IMR-90 (cell line): ENCODE results near the gene TICAM2. TPM values are rescaled to one million over a fixed set of nuclear protein-coding genes. Genes with fewer than 3 reads are reported as not detected.

Experiments used
- ATAC-seq: fragments of 200-7000 bp; cut with Tn5 transposase; 2 replicates; pipeline ENCODE4 v1.9.1; 2020; ENCODE audit warnings: low read depth, mild to moderate bottlenecking, moderate library complexity
- BruUV-seq: library from RNA; stranded (reverse); fragments of 400-500 nt; replicated peaks from 2 replicates; lab custom pipeline; 2021; lab: Mats Ljungman, UMichigan
- CTCF ChIA-PET: fragments of 300-600 bp; formaldehyde crosslinking; extraction: SDS; loops from one replicate; lab custom pipeline; 2021; ENCODE audit warnings: antibody characterized with exemption; lab: Yijun Ruan, JAX
- POLR2A ChIA-PET: fragments of 300-600 bp; sonication (Branson Sonifier 250); formaldehyde crosslinking; loops from one replicate; lab custom pipeline; 2022; ENCODE audit warnings: antibody characterized with exemption; ENCODE audit not compliant: unreplicated experiment; lab: Charles Lee
- DNase-seq: peaks from one replicate; pipeline ENCODE4 v3.0.0; 2013
- H2AFZ ChIP-seq: replicated peaks from 2 replicates; pipeline ENCODE3; 2013; ENCODE audit warnings: low read length, mild to moderate bottlenecking; ENCODE audit not compliant: poor library complexity
- H2AK5ac ChIP-seq: 2 replicates; pipeline ENCODE4 v1.6.1; 2013; ENCODE audit warnings: low read depth, low read length, inconsistent platforms
- H2AK9ac ChIP-seq: replicated peaks from 2 replicates; pipeline ENCODE3; 2013; ENCODE audit warnings: mild to moderate bottlenecking, low read depth, low read length, moderate library complexity; ENCODE audit not compliant: poor library complexity
- H2BK120ac ChIP-seq: 2 replicates; pipeline ENCODE4 v1.6.1; 2013; ENCODE audit warnings: low read depth, low read length, inconsistent platforms
- H2BK15ac ChIP-seq: 3 replicates; pipeline ENCODE4 v1.6.1; 2013; ENCODE audit warnings: low read depth, low read length, inconsistent platforms
- H2BK20ac ChIP-seq: 2 replicates; pipeline ENCODE4 v1.6.1; 2013; ENCODE audit warnings: low read depth, mild to moderate bottlenecking, inconsistent platforms, low read length, moderate library complexity
- H2BK5ac ChIP-seq: 2 replicates; pipeline ENCODE4 v1.6.1; 2013; ENCODE audit warnings: mild to moderate bottlenecking, low read depth, low read length, inconsistent platforms; ENCODE audit not compliant: poor library complexity, severe bottlenecking
- H3K14ac ChIP-seq: replicated peaks from 2 replicates; pipeline ENCODE4 v1.6.1; 2013; ENCODE audit warnings: low read depth, low read length, inconsistent platforms
- H3K18ac ChIP-seq: 2 replicates; pipeline ENCODE4 v1.6.1; 2013; ENCODE audit warnings: low read depth, low read length, control low read depth
- H3K23ac ChIP-seq: 2 replicates; pipeline ENCODE4 v1.6.1; 2013; ENCODE audit warnings: low read depth, low read length, inconsistent platforms
- H3K27ac ChIP-seq: 2 replicates; pipeline ENCODE4 v1.5.1; 2013; ENCODE audit warnings: mild to moderate bottlenecking, control low read depth, low read length; ENCODE audit not compliant: insufficient read depth
- H3K27me3 ChIP-seq: 2 replicates; pipeline ENCODE4 v1.6.1; 2013; ENCODE audit warnings: low read length; ENCODE audit not compliant: control insufficient read depth, insufficient read depth
- H3K36me3 ChIP-seq: 2 replicates; pipeline ENCODE4 v1.6.1; 2013; ENCODE audit warnings: low read length, mixed read lengths; ENCODE audit not compliant: control insufficient read depth, insufficient read depth
- H3K4ac ChIP-seq: 2 replicates; pipeline ENCODE4 v1.6.1; 2013; ENCODE audit warnings: low read depth, low read length, inconsistent platforms
- H3K4me1 ChIP-seq: 2 replicates; pipeline ENCODE4 v1.6.1; 2013; ENCODE audit warnings: low read length, mixed read lengths; ENCODE audit not compliant: control insufficient read depth, insufficient read depth
- H3K4me2 ChIP-seq: 2 replicates; pipeline ENCODE4 v1.6.1; 2013; ENCODE audit warnings: low read depth, mild to moderate bottlenecking, control low read depth, low read length, moderate library complexity
- H3K4me3 ChIP-seq: 2 replicates; pipeline ENCODE4 v1.5.1; 2013; ENCODE audit warnings: low read depth, mild to moderate bottlenecking, control low read depth, low read length, moderate library complexity; ENCODE audit not compliant: insufficient read depth
- H3K56ac ChIP-seq: 2 replicates; pipeline ENCODE4 v1.6.1; 2013; ENCODE audit warnings: low read length, inconsistent platforms; ENCODE audit not compliant: insufficient read depth; ENCODE audit errors: extremely low read depth
- H3K79me1 ChIP-seq, 2 experiments: 2 replicates each; pipeline ENCODE4 v1.6.1; 2013; ENCODE audit warnings: low read length in 2 of 2, inconsistent platforms in 1 of 2, low read depth in 1 of 2
- H3K9ac ChIP-seq: 2 replicates; pipeline ENCODE4 v1.6.1; 2013; ENCODE audit warnings: low read depth, low read length, control low read depth
- H3K9me1 ChIP-seq: 2 replicates; pipeline ENCODE4 v1.6.1; 2013; ENCODE audit warnings: low read length, inconsistent platforms; ENCODE audit not compliant: insufficient read depth
- H3K9me3 ChIP-seq: 2 replicates; pipeline ENCODE4 v1.6.1; 2013; ENCODE audit warnings: low read length; ENCODE audit not compliant: control insufficient read depth, insufficient read depth
- H4K20me1 ChIP-seq: 2 replicates; pipeline ENCODE4 v1.6.1; 2013; ENCODE audit warnings: low read length, inconsistent platforms; ENCODE audit not compliant: insufficient read depth
- H4K5ac ChIP-seq: 2 replicates; pipeline ENCODE4 v1.6.1; 2013; ENCODE audit warnings: mild to moderate bottlenecking, low read depth, low read length, control low read depth
- H4K8ac ChIP-seq, 2 experiments: 2 replicates each; pipeline ENCODE4 v1.6.1; 2013; ENCODE audit warnings: low read depth in 2 of 2, low read length in 2 of 2, control low read depth in 1 of 2, inconsistent platforms in 1 of 2
- H4K91ac ChIP-seq: 2 replicates; pipeline ENCODE4 v1.6.1; 2013; ENCODE audit warnings: low read depth, low read length, inconsistent platforms; ENCODE audit not compliant: insufficient read depth
- BHLHE40 ChIP-seq: fragments of 150-350 bp; IDR thresholded peaks from 2 replicates; pipeline ENCODE4 v1.6.1; 2016; ENCODE audit warnings: mild to moderate bottlenecking, low read depth, low read length
- CEBPB ChIP-seq: IDR thresholded peaks from 2 replicates; pipeline ENCODE4 v1.6.1; 2012; ENCODE audit warnings: low read depth, low read length, improper control_type of control experiment
- CHD1 ChIP-seq: IDR thresholded peaks from 2 replicates; pipeline ENCODE4 v1.6.1; 2012; ENCODE audit warnings: low read depth, low read length, improper control_type of control experiment
- FOS ChIP-seq: fragments of 150-350 bp; IDR thresholded peaks from 2 replicates; pipeline ENCODE4 v1.6.1; 2016; ENCODE audit warnings: low read depth, low read length
- MAFK ChIP-seq: IDR thresholded peaks from 2 replicates; pipeline ENCODE4 v1.6.1; 2012; ENCODE audit warnings: low read depth, low read length, improper control_type of control experiment
- MAZ ChIP-seq: IDR thresholded peaks from 2 replicates; pipeline ENCODE4 v1.6.1; 2012; ENCODE audit warnings: low read depth, mild to moderate bottlenecking, low read length, improper control_type of control experiment, moderate library complexity, borderline replicate concordance
- MXI1 ChIP-seq: IDR thresholded peaks from 2 replicates; pipeline ENCODE4 v1.6.1; 2012; ENCODE audit warnings: low read depth, mild to moderate bottlenecking, low read length, moderate library complexity, borderline replicate concordance
- NFE2L2 ChIP-seq: fragments of 150-350 bp; IDR thresholded peaks from 2 replicates; pipeline ENCODE4 v1.6.1; 2016; ENCODE audit warnings: low read depth, mild to moderate bottlenecking, low read length
- POLR2A ChIP-seq: IDR thresholded peaks from 2 replicates; pipeline ENCODE4 v1.6.1; 2012; ENCODE audit warnings: mild to moderate bottlenecking, low read depth, low read length
- RAD21 ChIP-seq: IDR thresholded peaks from 2 replicates; pipeline ENCODE4 v1.6.1; 2012; ENCODE audit warnings: low read length, improper control_type of control experiment
- RCOR1 ChIP-seq: IDR thresholded peaks from 2 replicates; pipeline ENCODE4 v1.6.1; 2012; ENCODE audit warnings: mild to moderate bottlenecking, low read length, improper control_type of control experiment; ENCODE audit not compliant: insufficient replicate concordance
- RFX5 ChIP-seq: IDR thresholded peaks from 2 replicates; pipeline ENCODE4 v1.8.0; 2012; ENCODE audit warnings: low read depth, mild to moderate bottlenecking, low read length, moderate library complexity
- SMC3 ChIP-seq: fragments of 150-350 bp; IDR thresholded peaks from 2 replicates; pipeline ENCODE4 v1.6.1; 2016; ENCODE audit warnings: low read depth, mild to moderate bottlenecking, antibody characterized with exemption, low read length, moderate library complexity
- WGBS, 2 experiments: methylation state at CpG; one replicate each; pipeline versions ENCODE4 v1.1.5 to v1.1.7; 2013; ENCODE audit warnings: missing lambda C conversion rate in 2 of 2; ENCODE audit not compliant: insufficient read length in 1 of 2; ENCODE audit errors: extremely low coverage in 2 of 2; 5-methylcytosine and 5-hydroxymethylcytosine counted together
- dilution Hi-C: fragments of 300-500 bp; cut with HindIII; formaldehyde crosslinking; loops from one replicate; pipeline ENCODE4 v1.14.3; 2018; ENCODE audit warnings: low sequenced_read_pairs; ENCODE audit not compliant: unreplicated experiment
- in situ Hi-C: fragments of 300-500 bp; cut with MboI; formaldehyde crosslinking; loops from 3 replicates; pipeline ENCODE4 v1.14.3; 2019; ENCODE audit warnings: low sequenced_read_pairs, inconsistent platforms, mixed read lengths
- intact Hi-C: fragments of 100-400 bp; cut with micrococcal nuclease; formaldehyde crosslinking; loops from 2 replicates; pipeline ENCODE4 v1.10.0; 2022
- polyA plus RNA-seq, 3 experiments: library from polyadenylated mRNA; depleted of rRNA; stranded (reverse); fragments of >200 nt; gene quantifications; 2 replicates each; pipeline ENCODE4 v1.2.3, GENCODE V29; 2012; ENCODE audit warnings: low replicate concordance in 1 of 3
- total RNA-seq: library from RNA; depleted of rRNA; stranded (reverse); fragments of >200 nt; gene quantifications from 2 replicates; pipeline ENCODE4 v1.2.3, GENCODE V29; 2012
- TF ChIP-seq, protein P1 (sequence below): conservative IDR thresholded peaks from 2 replicates; pipeline ENCODE4 v1.5.1; 2012; ENCODE audit warnings: mild to moderate bottlenecking, low read depth, low read length, improper control_type of control experiment
- TF ChIP-seq, protein P2 (sequence below): fragments of 150-350 bp; IDR thresholded peaks from 2 replicates; pipeline ENCODE4 v1.6.1; 2017; ENCODE audit warnings: mild to moderate bottlenecking, antibody characterized with exemption, low read length, low read depth
- TF ChIP-seq, protein P3 (sequence below): fragments of 150-350 bp; IDR thresholded peaks from 2 replicates; pipeline ENCODE4 v1.6.1; 2016; ENCODE audit warnings: low read depth, mild to moderate bottlenecking, low read length, moderate library complexity, borderline replicate concordance

TICAM2 gene
- total and polyA plus RNA-seq, 2 of the 4 experiments (the other 2 are of a cell fraction): 2.9 to 4.3 TPM

DNA sequence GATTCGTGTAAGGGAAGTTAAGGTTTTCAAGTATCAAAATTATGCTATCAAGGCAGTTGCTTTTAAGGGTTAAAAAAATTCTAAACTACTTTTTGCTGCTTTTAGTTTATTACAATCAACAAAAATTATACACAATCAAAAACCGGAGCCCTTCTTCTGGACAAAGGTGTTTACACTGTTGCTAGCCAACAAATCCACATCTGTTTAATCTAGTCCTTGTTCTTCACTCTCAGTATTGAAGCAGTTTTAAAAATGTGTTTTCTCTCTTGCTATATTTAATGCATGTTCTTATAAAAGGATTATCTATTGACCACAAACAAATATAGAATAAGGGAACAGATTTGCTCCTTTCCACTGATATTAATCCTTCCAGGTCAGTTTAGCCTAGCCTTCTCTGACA is 60.2 kb downstream of the TICAM2 start:
- Histone ChIP-seq H3K9me1 (peaks cover 3% of the 10 kb centered on the region; the same call in 1 of the 2 replicates), H2AK5ac (no peak overlapping the region), H3K9me3 (peaks cover 6% of the 10 kb centered on the region), H3K27me3 (no peaks in the 10 kb centered on the region), H3K4me3 (peak overlapping the region; percentile 86), H3K4ac (no peak overlapping the region), H2BK20ac (no peak overlapping the region), H3K79me1 (peaks cover 0 to 35% of the 10 kb centered on the region in 2 experiments; a peak in 2 of 4 replicates), H4K20me1 (peaks cover 63% of the 10 kb centered on the region; the same call in 1 of the 2 replicates), H3K4me2 (peak overlapping the region; percentile 99), H4K8ac (no peak overlapping the region), H3K23ac (no peak overlapping the region), H3K9ac (peak overlapping the region; percentile 42; the same call in 1 of the 2 replicates), H3K36me3 (peaks cover 10% of the 10 kb centered on the region), H3K56ac (no peak overlapping the region), H3K4me1 (peaks cover 2% of the 10 kb centered on the region; the same call in 1 of the 2 replicates), H4K91ac (no peak overlapping the region), H2AK9ac (no peak overlapping the region), H3K14ac (no peak overlapping the region), H3K27ac (no peak overlapping the region), H2BK120ac (no peak overlapping the region), H2BK15ac (no peak overlapping the region), H3K18ac (no peak overlapping the region), H4K5ac (no peak overlapping the region), H2AFZ (no peak overlapping the region), H2BK5ac (peak overlapping the region; percentile 33)
- dilution Hi-C loops: no loop called here
- in situ Hi-C loops: no loop called here
- ChIA-PET CTCF (interaction anchor here (0.6 to 2.0 kb wide), 2 partner anchors 21 to 233 kb away, joined by 4 to 5 read pairs; no protein-coding TSS in a partner anchor), POLR2A (no interaction called here)
- TF ChIP-seq MAFK: no peak
- no peak for TF ChIP-seq RFX5
- no peak for TF ChIP-seq NFE2L2
- TF ChIP-seq CHD1: no peak
- no peak for TF ChIP-seq BHLHE40
- TF ChIP-seq RAD21: no peak
- TF ChIP-seq, protein P1, sequence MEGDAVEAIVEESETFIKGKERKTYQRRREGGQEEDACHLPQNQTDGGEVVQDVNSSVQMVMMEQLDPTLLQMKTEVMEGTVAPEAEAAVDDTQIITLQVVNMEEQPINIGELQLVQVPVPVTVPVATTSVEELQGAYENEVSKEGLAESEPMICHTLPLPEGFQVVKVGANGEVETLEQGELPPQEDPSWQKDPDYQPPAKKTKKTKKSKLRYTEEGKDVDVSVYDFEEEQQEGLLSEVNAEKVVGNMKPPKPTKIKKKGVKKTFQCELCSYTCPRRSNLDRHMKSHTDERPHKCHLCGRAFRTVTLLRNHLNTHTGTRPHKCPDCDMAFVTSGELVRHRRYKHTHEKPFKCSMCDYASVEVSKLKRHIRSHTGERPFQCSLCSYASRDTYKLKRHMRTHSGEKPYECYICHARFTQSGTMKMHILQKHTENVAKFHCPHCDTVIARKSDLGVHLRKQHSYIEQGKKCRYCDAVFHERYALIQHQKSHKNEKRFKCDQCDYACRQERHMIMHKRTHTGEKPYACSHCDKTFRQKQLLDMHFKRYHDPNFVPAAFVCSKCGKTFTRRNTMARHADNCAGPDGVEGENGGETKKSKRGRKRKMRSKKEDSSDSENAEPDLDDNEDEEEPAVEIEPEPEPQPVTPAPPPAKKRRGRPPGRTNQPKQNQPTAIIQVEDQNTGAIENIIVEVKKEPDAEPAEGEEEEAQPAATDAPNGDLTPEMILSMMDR: no peak
- TF ChIP-seq SMC3: no peak
- no peak for TF ChIP-seq RCOR1
- TF ChIP-seq CEBPB: no peak
- TF ChIP-seq POLR2A: no peak
- no peak for TF ChIP-seq FOS
- TF ChIP-seq, protein P2, sequence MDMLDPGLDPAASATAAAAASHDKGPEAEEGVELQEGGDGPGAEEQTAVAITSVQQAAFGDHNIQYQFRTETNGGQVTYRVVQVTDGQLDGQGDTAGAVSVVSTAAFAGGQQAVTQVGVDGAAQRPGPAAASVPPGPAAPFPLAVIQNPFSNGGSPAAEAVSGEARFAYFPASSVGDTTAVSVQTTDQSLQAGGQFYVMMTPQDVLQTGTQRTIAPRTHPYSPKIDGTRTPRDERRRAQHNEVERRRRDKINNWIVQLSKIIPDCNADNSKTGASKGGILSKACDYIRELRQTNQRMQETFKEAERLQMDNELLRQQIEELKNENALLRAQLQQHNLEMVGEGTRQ: no peak
- TF ChIP-seq, protein P3, sequence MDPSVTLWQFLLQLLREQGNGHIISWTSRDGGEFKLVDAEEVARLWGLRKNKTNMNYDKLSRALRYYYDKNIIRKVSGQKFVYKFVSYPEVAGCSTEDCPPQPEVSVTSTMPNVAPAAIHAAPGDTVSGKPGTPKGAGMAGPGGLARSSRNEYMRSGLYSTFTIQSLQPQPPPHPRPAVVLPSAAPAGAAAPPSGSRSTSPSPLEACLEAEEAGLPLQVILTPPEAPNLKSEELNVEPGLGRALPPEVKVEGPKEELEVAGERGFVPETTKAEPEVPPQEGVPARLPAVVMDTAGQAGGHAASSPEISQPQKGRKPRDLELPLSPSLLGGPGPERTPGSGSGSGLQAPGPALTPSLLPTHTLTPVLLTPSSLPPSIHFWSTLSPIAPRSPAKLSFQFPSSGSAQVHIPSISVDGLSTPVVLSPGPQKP: no peak
- no peak for TF ChIP-seq MXI1
- TF ChIP-seq MAZ: no peak
- no peak for ATAC-seq
- intact Hi-C loops: loop anchor here (2.0 to 10.0 kb wide), 4 partner anchors 45 to 293 kb away; no protein-coding TSS in a partner anchor
- DNase-seq: peak; percentile 16
- no CpG with 5 or more reads among the region's 2 CpGs for WGBS, 2 experiments
- no TSS peak for BruUV-seq
